A549 treated with DMSO at 1 μM for 4 hours (cell line): ENCODE data around the gene KRT222. TPM values are rescaled to one million over a fixed set of nuclear protein-coding genes. Genes with fewer than 3 reads are reported as not detected.

ENCODE experiments used
- total RNA-seq: library from RNA; stranded (reverse); fragments of 200-300 nt; extraction: Qiagen RNA extraction; gene quantifications from 5 replicates; pipeline ENCODE4 v1.2.3, GENCODE V29; 2022; ENCODE audit warnings: low read depth

Gene KRT222
- 0.39 to 0.61 TPM (median 0.47 TPM) in 5 replicates for total RNA-seq

DNA sequence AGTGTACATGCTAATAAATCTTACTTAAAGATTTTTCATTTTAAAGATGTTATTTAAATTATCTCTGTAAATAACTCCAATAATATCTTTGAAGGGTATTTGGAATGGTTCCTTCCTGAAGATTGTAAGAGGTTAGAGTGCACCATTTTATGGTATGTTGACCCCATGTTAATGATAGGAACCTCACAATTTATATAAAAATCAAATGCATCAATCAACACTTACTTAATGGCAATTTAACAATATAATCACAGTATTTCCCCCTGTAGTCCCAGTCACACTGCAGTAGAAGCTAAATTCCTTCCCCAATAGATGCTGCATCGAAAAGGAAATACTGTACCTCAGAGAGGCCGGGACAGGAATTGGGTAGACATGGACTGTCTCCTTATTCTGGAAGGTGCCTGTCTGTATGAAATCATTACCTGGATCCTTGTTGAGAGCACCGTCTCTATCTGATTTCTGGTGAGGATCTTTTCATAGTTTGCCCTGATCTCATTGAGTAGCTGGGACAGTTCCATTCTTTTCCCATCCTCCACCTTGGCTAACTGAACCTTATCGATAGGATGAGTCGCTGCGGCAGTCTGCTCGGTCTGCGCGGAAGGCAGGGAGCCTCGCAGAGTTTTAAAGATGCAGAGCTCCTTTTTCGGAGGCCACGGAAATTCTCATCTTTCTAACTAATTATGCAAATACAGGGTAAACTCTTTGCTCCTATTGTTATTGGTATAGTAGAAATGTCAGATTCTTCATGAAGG lies at the start of gene KRT222:
TSS of gene KRT222 (minus strand) at position 596 of the 752 bp plus-strand sequence. CDS start at position 518, 78 bp downstream.

DNA sequence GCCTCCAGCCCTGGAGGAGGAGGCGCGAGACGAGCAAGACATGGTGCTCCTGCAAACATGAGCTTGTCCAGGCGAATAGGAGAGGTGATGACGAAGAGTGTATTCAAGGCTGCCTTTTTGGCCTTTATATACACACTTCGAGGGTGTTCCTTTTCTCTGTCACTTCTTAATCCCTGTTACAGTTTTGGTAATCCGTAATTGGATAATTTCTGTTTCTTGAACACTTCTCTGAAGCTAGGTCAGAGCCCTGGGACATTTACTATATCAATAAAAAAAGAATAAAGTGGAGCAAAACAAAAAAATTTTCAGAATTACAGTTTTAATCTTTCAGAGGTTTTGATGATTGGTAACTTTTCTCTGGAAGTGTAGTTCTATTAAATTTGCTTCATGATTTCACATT lies 38.7 kb upstream of the KRT222 start, which contains the start of gene KRT24:
TSS of gene KRT24 (minus strand) at position 101 of the 400 bp plus-strand sequence. CDS start at position 42, 59 bp downstream.

DNA sequence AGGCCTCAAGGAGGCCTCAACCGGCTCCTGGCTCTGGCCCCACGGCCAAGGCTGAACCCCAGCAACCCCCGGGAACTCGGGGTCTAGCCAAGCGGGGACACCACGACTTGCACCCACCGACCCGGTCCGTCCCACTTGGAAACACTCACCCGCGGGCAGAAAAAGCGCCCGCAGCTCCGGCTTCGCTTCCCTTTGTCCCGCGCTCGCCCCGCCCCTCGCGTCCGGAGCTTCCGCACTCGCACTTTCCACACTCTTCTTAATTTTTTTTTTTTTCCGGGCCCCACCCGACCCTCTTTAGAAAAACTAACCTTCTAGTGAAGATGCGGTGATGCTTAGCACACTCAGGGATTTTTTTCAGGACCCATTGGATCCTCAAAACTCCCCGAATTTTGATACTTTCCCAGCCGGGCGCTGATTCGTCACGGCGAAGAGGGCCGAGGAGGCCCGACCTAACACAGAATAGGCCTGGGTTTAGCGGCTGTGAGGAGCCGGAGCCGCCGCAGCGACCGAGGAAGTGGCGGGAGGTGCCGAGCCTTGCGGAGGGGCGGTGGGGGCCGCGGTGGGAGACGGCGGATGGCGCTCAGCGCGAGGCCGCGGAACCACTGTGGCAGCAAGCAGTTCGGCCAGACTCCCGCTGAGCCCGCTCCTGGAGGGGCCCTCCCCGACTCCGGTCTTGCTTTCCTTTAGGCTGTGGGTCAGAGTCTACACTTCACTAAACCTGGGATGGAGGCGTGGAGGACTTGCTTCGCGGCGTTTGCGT lies 17.2 kb downstream of the KRT222 start, which contains the start of gene SMARCE1:
TSS of gene SMARCE1 (minus strand) at position 195 of the 760 bp plus-strand sequence. CDS start 2,016 bp downstream, outside the sequence.

Other genes starting within 250 kb of the KRT222 start
- gene TOP2A, start 247.3 kb downstream of the KRT222 start, total RNA-seq = 197 to 286 TPM (median 260 TPM) in 5 replicates
- 2,033 to 2,650 TPM (median 2,317 TPM) in 5 replicates for gene IGFBP4, start 221.7 kb downstream of the KRT222 start, total RNA-seq
- gene TNS4, start 163.6 kb downstream of the KRT222 start, total RNA-seq = 79.8 to 97.2 TPM (median 92.1 TPM) in 5 replicates
- gene CCR7, start 99.7 kb downstream of the KRT222 start, total RNA-seq = 0.86 to 1.1 TPM (median 1.0 TPM) in 5 replicates
- 98.5 to 122 TPM (median 119 TPM) in 5 replicates for gene SMARCE1, start 17.4 kb downstream of the KRT222 start, total RNA-seq
- gene KRT24, start 38.6 kb upstream of the KRT222 start, total RNA-seq = not detected in 5 replicates
- not detected in 5 replicates for gene KRT25, start 90.2 kb upstream of the KRT222 start, total RNA-seq
- not detected in 5 replicates for gene KRT26, start 107.0 kb upstream of the KRT222 start, total RNA-seq
- gene KRT27, start 117.4 kb upstream of the KRT222 start, total RNA-seq = not detected in 5 replicates
- gene KRT28, start 134.8 kb upstream of the KRT222 start, total RNA-seq = not detected in 5 replicates
- gene KRT10, start 157.4 kb upstream of the KRT222 start, total RNA-seq = 80.9 to 125 TPM (median 111 TPM) in 5 replicates
- gene KRT12, start 202.0 kb upstream of the KRT222 start, total RNA-seq = not detected in 5 replicates
- 0.29 to 0.47 TPM (median 0.32 TPM) in 5 replicates for gene KRT20, start 220.1 kb upstream of the KRT222 start, total RNA-seq